GM19193 (cell line): ENCODE data around the gene ST6GALNAC5.

Experiments
- POLR2A ChIP-seq: IDR thresholded peaks from 4 replicates; pipeline ENCODE4 v1.6.1; 2011; ENCODE audit not compliant: insufficient read depth, insufficient read length; ENCODE audit errors: extremely low read depth

The ST6GALNAC5 gene

GRCh38 chr1:76867342-76868130 is at the start of gene ST6GALNAC5:
Gene ST6GALNAC5 (plus strand): TSS chr1:76867480.
- TF ChIP-seq POLR2A = no peak

- TF ChIP-seq POLR2A = no peak
Observed at GRCh38 chr1:76820028-76820427, 47.3 kb upstream of the ST6GALNAC5 start.

GRCh38 chr1:76824106-76824505 is 43.2 kb upstream of the ST6GALNAC5 start:
- TF ChIP-seq POLR2A = no peak

- TF ChIP-seq POLR2A = no peak
Observed at GRCh38 chr1:76826072-76826845, 41.0 kb upstream of the ST6GALNAC5 start.

- TF ChIP-seq POLR2A = no peak
Observed at GRCh38 chr1:76827066-76827465, 40.2 kb upstream of the ST6GALNAC5 start.

GRCh38 chr1:76830373-76830772 is 36.9 kb upstream of the ST6GALNAC5 start:
- TF ChIP-seq POLR2A = no peak

- TF ChIP-seq POLR2A = no peak
Observed at GRCh38 chr1:76832521-76832920, 34.8 kb upstream of the ST6GALNAC5 start.

- TF ChIP-seq POLR2A = no peak
Observed at GRCh38 chr1:76833151-76833550, 34.1 kb upstream of the ST6GALNAC5 start.

- no peak for TF ChIP-seq POLR2A
Observed at GRCh38 chr1:76833856-76834255, 33.4 kb upstream of the ST6GALNAC5 start.

GRCh38 chr1:76835203-76835602 is 32.1 kb upstream of the ST6GALNAC5 start:
- TF ChIP-seq POLR2A = no peak

GRCh38 chr1:76840278-76840677 is 27.0 kb upstream of the ST6GALNAC5 start:
- no peak for TF ChIP-seq POLR2A

- no peak for TF ChIP-seq POLR2A
Observed at GRCh38 chr1:76841460-76841859, 25.8 kb upstream of the ST6GALNAC5 start.

GRCh38 chr1:76843821-76844464 is 23.3 kb upstream of the ST6GALNAC5 start:
- no peak for TF ChIP-seq POLR2A

GRCh38 chr1:76854255-76854654 is 13.0 kb upstream of the ST6GALNAC5 start:
- no peak for TF ChIP-seq POLR2A

- no peak for TF ChIP-seq POLR2A
Observed at GRCh38 chr1:76856104-76856503, 11.2 kb upstream of the ST6GALNAC5 start.
